Activated CD4-positive, alpha-beta T cell treated with anti-CD3 and anti-CD28 coated beads, Interleukin-2, amount 10 ng/mL, durations not matched to agents 7 days and 5 days (primary cell): ENCODE measurements around the gene TSSK6. TPM values are rescaled to one million over a fixed set of nuclear protein-coding genes. Genes with fewer than 3 reads are reported as not detected.

Experiments
- CTCF ChIA-PET: fragments of 350-600 bp; sonication (Branson Sonifier 250); formaldehyde crosslinking; loops from one replicate; lab custom pipeline; 2021; ENCODE audit warnings: antibody characterized with exemption; lab: Charles Lee
- POLR2A ChIA-PET: fragments of 350-600 bp; sonication (Branson Sonifier 250); formaldehyde crosslinking; loops from one replicate; lab custom pipeline; 2021; ENCODE audit warnings: antibody characterized with exemption; lab: Charles Lee
- DNase-seq: peaks from one replicate; pipeline ENCODE4 v3.0.0-alpha.2; 2020
- H3K27ac Mint-ChIP-seq: one replicate; pipeline ENCODE4 v1.8.0; 2021; ENCODE audit warnings: mild to moderate bottlenecking, moderate library complexity, mixed read lengths
- H3K27me3 Mint-ChIP-seq: one replicate; pipeline ENCODE4 v1.8.0; 2021; ENCODE audit warnings: mixed read lengths
- H3K36me3 Mint-ChIP-seq: one replicate; pipeline ENCODE4 v1.8.0; 2021; ENCODE audit warnings: low read depth, mixed read lengths
- H3K4me1 Mint-ChIP-seq: one replicate; pipeline ENCODE4 v1.8.0; 2021; ENCODE audit warnings: mixed read lengths
- H3K4me3 Mint-ChIP-seq: one replicate; pipeline ENCODE4 v1.8.0; 2021; ENCODE audit warnings: mild to moderate bottlenecking, moderate library complexity, mixed read lengths
- H3K9me3 Mint-ChIP-seq: one replicate; pipeline ENCODE4 v1.8.0; 2021; ENCODE audit warnings: mixed read lengths
- total RNA-seq, 2 experiments: library from RNA; stranded (reverse); gene quantifications; one replicate each; pipeline ENCODE4 v1.2.3, GENCODE V29; 2021

TSSK6 gene
- total RNA-seq, 2 experiments from 2014 or later: 3.7 to 4.4 TPM

DNA sequence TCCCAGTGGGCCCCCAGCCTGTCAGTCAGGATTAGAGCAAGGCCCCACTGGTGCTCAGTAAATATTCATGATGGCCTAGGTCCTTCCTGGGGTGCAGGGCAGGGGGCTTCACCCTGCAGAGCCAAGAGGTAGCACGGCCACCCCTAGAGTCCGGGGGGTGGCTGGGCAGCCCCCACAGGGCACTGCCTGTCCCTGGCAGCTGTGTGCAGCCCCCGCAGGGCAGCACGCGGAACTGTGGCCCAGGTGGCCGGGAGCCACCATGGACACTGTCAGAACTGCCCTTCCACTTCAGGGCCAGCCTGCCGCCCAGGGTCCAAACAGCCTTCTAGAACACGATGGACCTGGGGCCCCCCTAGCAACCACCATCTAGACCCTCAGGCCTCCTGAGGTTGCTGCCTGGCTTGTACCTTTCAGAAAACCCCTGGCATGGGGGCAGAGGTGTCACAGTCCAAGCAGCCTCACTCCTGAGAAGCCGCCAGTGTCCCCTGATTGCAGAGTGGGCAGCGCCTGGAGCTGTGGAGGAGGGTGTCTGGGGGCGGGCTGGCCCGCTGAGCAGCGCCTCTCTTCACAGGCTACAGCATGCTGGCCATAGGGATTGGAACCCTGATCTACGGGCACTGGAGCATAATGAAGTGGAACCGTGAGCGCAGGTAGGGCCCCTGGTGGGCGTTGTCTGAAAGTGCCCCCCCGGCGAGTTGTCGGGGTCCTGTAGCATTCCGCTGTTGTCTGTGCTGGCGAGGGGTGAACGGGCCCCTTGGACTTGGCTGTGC is 10.4 kb upstream of the TSSK6 start:
- POLR2A ChIA-PET: no interaction called here
- Mint-ChIP-seq H3K27ac (peak overlapping the region; percentile 25), H3K36me3 (peaks cover 21% of the 10 kb centered on the region), H3K4me1 (peaks cover 15% of the 10 kb centered on the region), H3K27me3 (no peaks in the 10 kb centered on the region), H3K9me3 (no peaks in the 10 kb centered on the region), H3K4me3 (no peak overlapping the region)
- CTCF ChIA-PET: no interaction called here
- no peak for DNase-seq

DNA sequence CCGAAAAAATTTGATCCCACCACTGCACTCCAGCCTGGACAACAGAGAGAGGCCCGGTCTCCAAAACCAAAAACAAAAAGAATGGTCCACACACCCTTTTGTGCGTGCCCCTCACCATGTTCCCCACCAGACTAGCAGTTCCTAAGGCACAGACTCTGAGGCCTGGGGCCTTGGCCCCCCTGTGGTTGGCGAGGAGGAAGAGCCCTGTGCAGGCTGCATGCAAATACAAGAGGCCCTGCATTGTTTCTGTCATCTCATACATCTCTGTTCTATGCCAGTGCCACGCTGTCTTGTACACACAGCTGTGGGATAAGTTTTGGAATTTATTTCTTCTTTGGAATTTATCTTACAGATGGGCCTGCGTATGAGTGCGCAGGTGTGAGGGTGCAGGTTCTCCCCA is 8.7 kb upstream of the TSSK6 start:
- Mint-ChIP-seq H3K27ac (no peak overlapping the region), H3K4me1 (peaks cover 25% of the 10 kb centered on the region), H3K4me3 (no peak overlapping the region), H3K9me3 (no peaks in the 10 kb centered on the region), H3K27me3 (no peaks in the 10 kb centered on the region), H3K36me3 (peaks cover 34% of the 10 kb centered on the region)
- ChIA-PET POLR2A (no interaction called here), CTCF (interaction anchor here (0.5 kb wide), 1 partner anchor 129 kb away, joined by 3 read pairs; no protein-coding TSS in a partner anchor)
- DNase-seq: no peak

GRCh38 chr19:19523177-19523576 is 7.8 kb upstream of the TSSK6 start:
- H3K27ac Mint-ChIP-seq: no peak overlapping the region
- H3K9me3 Mint-ChIP-seq: no peaks in the 10 kb centered on the region
- POLR2A ChIA-PET: no interaction called here
- peaks cover 33% of the 10 kb centered on the region for H3K36me3 Mint-ChIP-seq
- no peak overlapping the region for H3K4me3 Mint-ChIP-seq
- H3K27me3 Mint-ChIP-seq: no peaks in the 10 kb centered on the region
- DNase-seq: no peak
- peaks cover 26% of the 10 kb centered on the region for H3K4me1 Mint-ChIP-seq
- CTCF ChIA-PET: no interaction called here

DNA sequence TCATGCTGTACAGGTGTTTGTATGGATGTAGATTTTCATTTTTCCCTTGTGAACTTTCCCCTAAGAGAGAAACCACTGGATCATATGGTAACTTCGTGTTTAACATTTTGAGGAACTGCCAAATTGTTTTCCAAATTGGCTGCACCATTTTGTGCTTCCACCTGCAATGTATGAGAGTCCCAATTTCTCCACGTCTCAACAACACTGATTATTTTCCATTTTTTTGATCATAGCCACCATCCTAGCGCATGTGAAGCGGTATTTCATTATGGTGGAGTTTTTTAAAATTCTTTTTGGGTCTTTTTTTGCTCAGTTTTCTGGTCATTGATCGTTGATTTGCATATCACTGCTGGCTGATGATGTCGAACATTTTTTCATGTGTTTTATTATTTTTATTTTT is 5.6 kb upstream of the TSSK6 start:
- ChIA-PET CTCF (no interaction called here), POLR2A (no interaction called here)
- H3K4me3 Mint-ChIP-seq: no peak overlapping the region
- peaks cover 32% of the 10 kb centered on the region for H3K4me1 Mint-ChIP-seq
- peaks cover 31% of the 10 kb centered on the region for H3K36me3 Mint-ChIP-seq
- no peak overlapping the region for H3K27ac Mint-ChIP-seq
- no peaks in the 10 kb centered on the region for H3K27me3 Mint-ChIP-seq
- no peak for DNase-seq
- no peaks in the 10 kb centered on the region for H3K9me3 Mint-ChIP-seq

- no peak for DNase-seq
- POLR2A ChIA-PET: no interaction called here
- H3K27ac Mint-ChIP-seq: peak overlapping the region; percentile 97
- H3K4me3 Mint-ChIP-seq: peak overlapping the region; percentile 93
- H3K9me3 Mint-ChIP-seq: no peaks in the 10 kb centered on the region
- no peaks in the 10 kb centered on the region for H3K27me3 Mint-ChIP-seq
- CTCF ChIA-PET: interaction anchor here (1.3 kb wide), 1 partner anchor 37 kb away, joined by 3 read pairs; no protein-coding TSS in a partner anchor
- H3K4me1 Mint-ChIP-seq: peaks cover 30% of the 10 kb centered on the region
- H3K36me3 Mint-ChIP-seq: peaks cover 28% of the 10 kb centered on the region
Measured at GRCh38 chr19:19517235-19517619, 1.9 kb upstream of the TSSK6 start.

DNA sequence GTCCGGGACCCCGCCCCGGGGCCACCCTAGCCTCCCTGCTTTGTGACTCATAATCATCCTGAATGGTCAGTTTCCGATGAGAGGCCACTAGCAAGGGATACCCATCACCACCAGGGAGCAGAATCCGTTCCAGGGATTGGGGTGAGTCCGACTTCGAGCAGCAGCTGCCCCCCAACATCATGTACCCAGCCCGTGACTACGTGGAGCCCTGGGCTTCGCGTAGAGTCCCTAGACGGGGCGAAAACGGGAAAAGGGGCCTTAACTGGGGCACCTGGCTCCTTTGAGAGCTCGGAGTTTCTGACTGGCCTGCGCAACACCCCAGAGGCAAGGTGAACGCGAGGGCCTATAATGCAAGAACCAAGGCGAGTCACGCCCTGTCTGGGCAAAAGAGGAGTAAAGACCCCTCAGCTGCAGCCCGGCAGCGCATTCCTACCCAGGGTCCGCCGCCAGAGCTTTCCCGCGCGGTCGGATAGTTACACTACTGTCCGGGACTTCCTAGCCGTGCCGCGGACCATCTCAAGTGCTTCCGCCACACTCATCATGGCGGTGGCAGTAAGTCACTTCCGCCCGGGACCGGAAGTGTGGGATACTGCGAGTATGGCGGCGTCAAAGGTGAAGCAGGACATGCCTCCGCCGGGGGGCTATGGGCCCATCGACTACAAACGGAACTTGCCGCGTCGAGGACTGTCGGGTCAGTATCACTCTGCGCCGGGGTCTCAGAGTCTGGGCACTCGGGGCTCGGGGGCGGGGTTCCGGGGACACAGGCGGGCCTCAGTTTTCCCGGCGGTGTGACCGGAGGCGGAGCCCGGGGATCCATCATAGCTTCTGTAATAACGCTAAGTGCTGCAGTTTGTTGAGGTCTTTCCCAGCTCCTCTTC is 533 bp upstream of the TSSK6 start, which contains the start of gene NDUFA13:
NDUFA13 (plus strand) TSS at position 584 of the 878 bp plus-strand sequence; CDS start at position 598, 14 bp downstream.
- POLR2A ChIA-PET: interaction anchor here (0.7 kb wide), 1 partner anchor 1146 kb away, joined by 3 read pairs; the partner anchor contains the start of gene ZNF626
- Mint-ChIP-seq H3K27me3 (no peaks in the 10 kb centered on the region), H3K4me3 (peak within 1 kb of the TSS; percentile 93), H3K27ac (peak within 1 kb of the TSS; percentile 97), H3K4me1 (peaks cover 26% of the 10 kb centered on the region), H3K9me3 (no peaks in the 10 kb centered on the region), H3K36me3 (peaks cover 26% of the 10 kb centered on the region)
- DNase-seq: peak; percentile 93
- CTCF ChIA-PET: interaction anchor here (0.6 to 2.5 kb wide), 4 partner anchors 16 to 225 kb away, joined by 3 to 7 read pairs (median 4); no protein-coding TSS in a partner anchor

DNA sequence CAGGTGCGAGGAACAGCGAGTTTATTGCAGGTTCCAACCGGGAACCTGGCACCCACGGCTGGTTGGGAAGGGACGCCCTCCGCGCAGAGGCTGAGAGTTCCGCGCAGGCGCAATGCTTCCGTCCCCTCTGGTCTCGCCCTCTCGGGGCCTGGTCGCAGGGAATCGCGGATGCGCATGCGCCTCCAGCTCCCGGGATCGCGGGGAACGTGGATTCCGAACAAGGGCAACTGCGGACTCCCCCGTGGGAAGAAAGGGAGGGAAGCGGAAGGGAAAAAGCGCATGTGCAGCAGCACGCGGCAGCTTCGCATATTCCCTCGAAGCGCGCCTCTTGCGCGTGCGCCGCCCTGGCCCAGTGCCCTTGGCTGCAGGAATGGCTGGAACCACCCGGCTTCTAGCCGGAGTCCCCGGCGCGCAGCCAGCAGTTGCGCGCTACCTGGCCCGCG is 1.1 kb downstream of the TSSK6 start:
- Mint-ChIP-seq H3K36me3 (peaks cover 12% of the 10 kb centered on the region), H3K27ac (no peak overlapping the region), H3K9me3 (no peaks in the 10 kb centered on the region), H3K4me3 (peak overlapping the region; percentile 38), H3K4me1 (peaks cover 17% of the 10 kb centered on the region), H3K27me3 (no peaks in the 10 kb centered on the region)
- ChIA-PET CTCF (interaction anchor here (0.7 to 2.5 kb wide), 2 partner anchors 24 to 41 kb away, joined by 3 to 6 read pairs; no protein-coding TSS in a partner anchor), POLR2A (no interaction called here)
- no peak for DNase-seq

GRCh38 chr19:19513682-19514081 is 1.7 kb downstream of the TSSK6 start:
- H3K27ac Mint-ChIP-seq: no peak overlapping the region
- no peaks in the 10 kb centered on the region for H3K27me3 Mint-ChIP-seq
- ChIA-PET CTCF (interaction anchor here (0.7 kb wide), 1 partner anchor 41 kb away, joined by 3 read pairs; no protein-coding TSS in a partner anchor), POLR2A (no interaction called here)
- no peaks in the 10 kb centered on the region for H3K9me3 Mint-ChIP-seq
- no peak overlapping the region for H3K4me3 Mint-ChIP-seq
- peaks cover 14% of the 10 kb centered on the region for H3K4me1 Mint-ChIP-seq
- peaks cover 11% of the 10 kb centered on the region for H3K36me3 Mint-ChIP-seq
- DNase-seq: no peak

- Mint-ChIP-seq H3K9me3 (no peaks in the 10 kb centered on the region), H3K36me3 (peaks cover 16% of the 10 kb centered on the region), H3K27ac (no peak overlapping the region), H3K4me1 (no peaks in the 10 kb centered on the region), H3K27me3 (no peaks in the 10 kb centered on the region), H3K4me3 (no peak overlapping the region)
- ChIA-PET POLR2A (interaction anchor here (0.6 to 0.7 kb wide), 2 partner anchors 95 to 115 kb away, joined by 3 read pairs; no protein-coding TSS in a partner anchor), CTCF (interaction anchor here (0.6 to 3.5 kb wide), 3 partner anchors 20 to 291 kb away, joined by 3 to 14 read pairs (median 3); no protein-coding TSS in a partner anchor)
- no peak for DNase-seq
Measured at GRCh38 chr19:19510432-19510831, 4.9 kb downstream of the TSSK6 start.

DNA sequence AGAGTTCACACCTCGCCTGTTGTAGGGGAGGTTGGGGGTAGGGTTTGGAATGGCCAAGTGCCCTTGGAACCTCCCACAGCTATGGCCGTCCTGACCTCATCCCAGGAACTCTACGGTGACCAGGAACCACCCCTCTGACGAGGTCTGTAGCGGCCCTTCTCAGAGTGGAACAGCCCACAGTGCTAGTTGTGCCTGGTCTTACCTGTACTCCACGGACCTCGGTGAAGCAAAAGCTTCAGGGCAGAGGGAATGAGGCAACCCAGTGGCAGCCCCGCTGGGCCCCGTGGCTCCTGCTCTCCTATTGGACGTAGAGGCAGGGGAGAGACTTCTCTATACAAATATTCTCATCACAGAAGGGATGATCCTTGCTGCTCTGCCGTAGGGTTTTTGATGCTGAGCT is 7.1 kb downstream of the TSSK6 start:
- Mint-ChIP-seq H3K27ac (no peak overlapping the region), H3K27me3 (no peaks in the 10 kb centered on the region), H3K4me3 (no peak overlapping the region), H3K36me3 (peaks cover 17% of the 10 kb centered on the region), H3K4me1 (no peaks in the 10 kb centered on the region), H3K9me3 (no peaks in the 10 kb centered on the region)
- no peak for DNase-seq
- ChIA-PET CTCF (interaction anchor here (1.6 kb wide), 1 partner anchor 17 kb away, joined by 9 read pairs; no protein-coding TSS in a partner anchor), POLR2A (no interaction called here)

- POLR2A ChIA-PET: no interaction called here
- Mint-ChIP-seq H3K36me3 (peaks cover 25% of the 10 kb centered on the region), H3K9me3 (no peaks in the 10 kb centered on the region), H3K27ac (no peak overlapping the region), H3K4me1 (no peaks in the 10 kb centered on the region), H3K27me3 (no peaks in the 10 kb centered on the region), H3K4me3 (no peak overlapping the region)
- DNase-seq: no peak
- CTCF ChIA-PET: interaction anchor here (1.0 kb wide), 1 partner anchor 17 kb away, joined by 3 read pairs; no protein-coding TSS in a partner anchor
Measured at GRCh38 chr19:19507354-19507753, 8.0 kb downstream of the TSSK6 start.

GRCh38 chr19:19506592-19506991 is 8.8 kb downstream of the TSSK6 start:
- ChIA-PET POLR2A (interaction anchor here (0.6 kb wide), 1 partner anchor 219 kb away, joined by 4 read pairs; no protein-coding TSS in a partner anchor), CTCF (interaction anchor here (1.0 kb wide), 1 partner anchor 16 kb away, joined by 3 read pairs; no protein-coding TSS in a partner anchor)
- Mint-ChIP-seq H3K4me3 (no peak overlapping the region), H3K9me3 (no peaks in the 10 kb centered on the region), H3K4me1 (no peaks in the 10 kb centered on the region), H3K27me3 (no peaks in the 10 kb centered on the region), H3K27ac (no peak overlapping the region), H3K36me3 (peaks cover 30% of the 10 kb centered on the region)
- DNase-seq: no peak
